ENCODE results near the gene PHF12. TPM values are rescaled to one million over a fixed set of nuclear protein-coding genes. Genes with fewer than 3 reads are reported as not detected.
A peak's percentile ranks its signal among the peaks of the same experiment; 100 is the strongest.

Gene PHF12
- total and polyA plus RNA-seq, 2 experiments from 2014 or later: 19.7 to 41.0 TPM

DNA sequence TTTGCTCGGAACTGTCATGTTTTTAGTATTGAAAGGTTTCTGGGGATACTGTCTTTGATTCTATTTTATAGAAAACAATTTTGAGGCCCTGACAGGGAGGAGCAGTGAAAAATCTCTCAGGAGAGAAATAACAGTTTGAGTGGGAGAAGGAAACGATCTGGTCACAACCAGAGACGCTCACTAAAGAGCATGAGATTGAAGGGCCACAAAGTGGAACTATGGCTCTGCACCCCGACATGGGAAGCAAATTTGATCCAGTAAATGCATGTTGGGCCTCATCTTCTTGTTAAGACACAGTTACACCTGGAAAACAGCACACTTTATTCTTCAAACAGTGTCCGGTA is 96.0 kb downstream of the PHF12 start:
- Histone ChIP-seq H3K4me3 (peak overlapping the region; percentile 70), H3K9me2 (ENCODE audit: insufficient read depth) (no peaks in the 10 kb centered on the region), H3K27me3 (ENCODE audit: insufficient read depth) (no peaks in the 10 kb centered on the region), H3K79me2 (replicated peaks; ENCODE audit: insufficient read depth) (peaks cover 13% of the 10 kb centered on the region), H3F3A (replicated peaks; ENCODE audit: low read depth) (0 out of 2 replicates have a peak, but pooled peaks cover 7% of the 10 kb centered on the region), H3K4me2 (peak overlapping the region; percentile 92), H3K4me1 (ENCODE audit: insufficient read depth) (peaks cover 4% of the 10 kb centered on the region), H3K36me3 (ENCODE audit: insufficient read depth) (peaks cover 7% of the 10 kb centered on the region), H2AFZ (peak overlapping the region; percentile 65), H3K27ac (ENCODE audit: low read depth) (peak overlapping the region; percentile 15; the same call in 1 of the 2 replicates), H4K20me1 (replicated peaks; ENCODE audit: insufficient read depth) (no peaks in the 10 kb centered on the region)
- Mint-ChIP-seq H3K27me3 (ENCODE audit: insufficient read depth, low read depth, poor library complexity) (peaks cover 12% of the 10 kb centered on the region), H3K4me3 (peak overlapping the region; percentile 93), H3K9me3 (no peaks in the 10 kb centered on the region), H3K27ac (peak overlapping the region; percentile 89), H3K36me3 (ENCODE audit: low read depth) (peaks cover 35% of the 10 kb centered on the region), H3K4me1 (peaks cover 2% of the 10 kb centered on the region; the same call in 2 of the 3 replicates)
- ATAC-seq: no peak
- DNase-seq (ENCODE audit: low spot score): no peak
- TF ChIP-seq, protein P1, sequence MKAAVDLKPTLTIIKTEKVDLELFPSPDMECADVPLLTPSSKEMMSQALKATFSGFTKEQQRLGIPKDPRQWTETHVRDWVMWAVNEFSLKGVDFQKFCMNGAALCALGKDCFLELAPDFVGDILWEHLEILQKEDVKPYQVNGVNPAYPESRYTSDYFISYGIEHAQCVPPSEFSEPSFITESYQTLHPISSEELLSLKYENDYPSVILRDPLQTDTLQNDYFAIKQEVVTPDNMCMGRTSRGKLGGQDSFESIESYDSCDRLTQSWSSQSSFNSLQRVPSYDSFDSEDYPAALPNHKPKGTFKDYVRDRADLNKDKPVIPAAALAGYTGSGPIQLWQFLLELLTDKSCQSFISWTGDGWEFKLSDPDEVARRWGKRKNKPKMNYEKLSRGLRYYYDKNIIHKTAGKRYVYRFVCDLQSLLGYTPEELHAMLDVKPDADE (IDR thresholded peaks at IDR 0.05): no peak
- TF ChIP-seq, protein P2, sequence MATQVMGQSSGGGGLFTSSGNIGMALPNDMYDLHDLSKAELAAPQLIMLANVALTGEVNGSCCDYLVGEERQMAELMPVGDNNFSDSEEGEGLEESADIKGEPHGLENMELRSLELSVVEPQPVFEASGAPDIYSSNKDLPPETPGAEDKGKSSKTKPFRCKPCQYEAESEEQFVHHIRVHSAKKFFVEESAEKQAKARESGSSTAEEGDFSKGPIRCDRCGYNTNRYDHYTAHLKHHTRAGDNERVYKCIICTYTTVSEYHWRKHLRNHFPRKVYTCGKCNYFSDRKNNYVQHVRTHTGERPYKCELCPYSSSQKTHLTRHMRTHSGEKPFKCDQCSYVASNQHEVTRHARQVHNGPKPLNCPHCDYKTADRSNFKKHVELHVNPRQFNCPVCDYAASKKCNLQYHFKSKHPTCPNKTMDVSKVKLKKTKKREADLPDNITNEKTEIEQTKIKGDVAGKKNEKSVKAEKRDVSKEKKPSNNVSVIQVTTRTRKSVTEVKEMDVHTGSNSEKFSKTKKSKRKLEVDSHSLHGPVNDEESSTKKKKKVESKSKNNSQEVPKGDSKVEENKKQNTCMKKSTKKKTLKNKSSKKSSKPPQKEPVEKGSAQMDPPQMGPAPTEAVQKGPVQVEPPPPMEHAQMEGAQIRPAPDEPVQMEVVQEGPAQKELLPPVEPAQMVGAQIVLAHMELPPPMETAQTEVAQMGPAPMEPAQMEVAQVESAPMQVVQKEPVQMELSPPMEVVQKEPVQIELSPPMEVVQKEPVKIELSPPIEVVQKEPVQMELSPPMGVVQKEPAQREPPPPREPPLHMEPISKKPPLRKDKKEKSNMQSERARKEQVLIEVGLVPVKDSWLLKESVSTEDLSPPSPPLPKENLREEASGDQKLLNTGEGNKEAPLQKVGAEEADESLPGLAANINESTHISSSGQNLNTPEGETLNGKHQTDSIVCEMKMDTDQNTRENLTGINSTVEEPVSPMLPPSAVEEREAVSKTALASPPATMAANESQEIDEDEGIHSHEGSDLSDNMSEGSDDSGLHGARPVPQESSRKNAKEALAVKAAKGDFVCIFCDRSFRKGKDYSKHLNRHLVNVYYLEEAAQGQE (IDR thresholded peaks at IDR 0.05; ENCODE audit: unreplicated experiment): no peak

MicroRNAs encoded within 50 kb of the gene (microRNA counts, 767-probe panel; counts per million panel counts)
- microRNA hsa-miR-144-3p: 9,138 counts per million, percentile 64 among the panel's probes with 10 or more counts
- not detected for microRNA hsa-miR-451a

Small RNA genes within 50 kb of the gene (microRNA-seq; reads per million reads assigned to microRNA genes)
- not detected for gene MIR451B

Other genes starting within 250 kb of the PHF12 start
- gene PROCA1, start 239.6 kb downstream of the PHF12 start, total RNA-seq (2014; rRNA removed; shearing (Covaris generic)): 10.0 and 11.3 TPM in 2 replicates
- gene PROCA1, start 239.6 kb downstream of the PHF12 start, polyA plus RNA-seq (2016; fragmentation: Nextera tagmentation; extraction: Ambion mirVana): 14.4 and 14.9 TPM in 2 replicates
- 381 and 394 TPM in 2 replicates for gene RAB34, start 233.7 kb downstream of the PHF12 start, total RNA-seq (2014; rRNA removed; shearing (Covaris generic))
- gene RAB34, start 233.7 kb downstream of the PHF12 start, polyA plus RNA-seq (2016; fragmentation: Nextera tagmentation; extraction: Ambion mirVana): 174 and 184 TPM in 2 replicates
- gene RPL23A, start 231.5 kb downstream of the PHF12 start, total RNA-seq (2014; rRNA removed; shearing (Covaris generic)): 592 and 656 TPM in 2 replicates
- gene RPL23A, start 231.5 kb downstream of the PHF12 start, polyA plus RNA-seq (2016; fragmentation: Nextera tagmentation; extraction: Ambion mirVana): 1,994 and 2,198 TPM in 2 replicates
- gene TLCD1, start 225.3 kb downstream of the PHF12 start, total RNA-seq (2014; rRNA removed; shearing (Covaris generic)): 16.9 and 26.5 TPM in 2 replicates
- 47.0 and 47.7 TPM in 2 replicates for gene TLCD1, start 225.3 kb downstream of the PHF12 start, polyA plus RNA-seq (2016; fragmentation: Nextera tagmentation; extraction: Ambion mirVana)
- gene NEK8, start 222.7 kb downstream of the PHF12 start, total RNA-seq (2014; rRNA removed; shearing (Covaris generic)): 13.2 and 14.9 TPM in 2 replicates
- gene NEK8, start 222.7 kb downstream of the PHF12 start, polyA plus RNA-seq (2016; fragmentation: Nextera tagmentation; extraction: Ambion mirVana): 8.9 and 10.0 TPM in 2 replicates
- gene TRAF4, start 207.5 kb downstream of the PHF12 start, total RNA-seq (2014; rRNA removed; shearing (Covaris generic)): 117 and 152 TPM in 2 replicates
- gene TRAF4, start 207.5 kb downstream of the PHF12 start, polyA plus RNA-seq (2016; fragmentation: Nextera tagmentation; extraction: Ambion mirVana): 59.0 and 63.5 TPM in 2 replicates
- gene FAM222B, start 108.7 kb downstream of the PHF12 start, total RNA-seq (2014; rRNA removed; shearing (Covaris generic)): 78.5 and 87.3 TPM in 2 replicates
- 61.8 and 63.7 TPM in 2 replicates for gene FAM222B, start 108.7 kb downstream of the PHF12 start, polyA plus RNA-seq (2016; fragmentation: Nextera tagmentation; extraction: Ambion mirVana)
- gene ERAL1, start 96.5 kb downstream of the PHF12 start, total RNA-seq (2014; rRNA removed; shearing (Covaris generic)): 118 and 121 TPM in 2 replicates
- gene ERAL1, start 96.5 kb downstream of the PHF12 start, polyA plus RNA-seq (2016; fragmentation: Nextera tagmentation; extraction: Ambion mirVana): 77.1 and 77.5 TPM in 2 replicates
- 66.1 and 66.3 TPM in 2 replicates for gene FLOT2, start 53.8 kb downstream of the PHF12 start, total RNA-seq (2014; rRNA removed; shearing (Covaris generic))
- gene FLOT2, start 53.8 kb downstream of the PHF12 start, polyA plus RNA-seq (2016; fragmentation: Nextera tagmentation; extraction: Ambion mirVana): 49.8 and 51.0 TPM in 2 replicates
- 31.3 and 34.2 TPM in 2 replicates for gene DHRS13, start 48.4 kb downstream of the PHF12 start, total RNA-seq (2014; rRNA removed; shearing (Covaris generic))
- 5.4 and 7.0 TPM in 2 replicates for gene DHRS13, start 48.4 kb downstream of the PHF12 start, polyA plus RNA-seq (2016; fragmentation: Nextera tagmentation; extraction: Ambion mirVana)
- 3.1 and 6.5 TPM in 2 replicates for gene SEZ6, start 54.5 kb upstream of the PHF12 start, total RNA-seq (2014; rRNA removed; shearing (Covaris generic))
- gene SEZ6, start 54.5 kb upstream of the PHF12 start, polyA plus RNA-seq (2016; fragmentation: Nextera tagmentation; extraction: Ambion mirVana): 1.0 TPM in 2 replicates
- gene PIPOX, start 91.6 kb upstream of the PHF12 start, total RNA-seq (2014; rRNA removed; shearing (Covaris generic)): 34.6 and 42.8 TPM in 2 replicates
- gene PIPOX, start 91.6 kb upstream of the PHF12 start, polyA plus RNA-seq (2016; fragmentation: Nextera tagmentation; extraction: Ambion mirVana): 22.2 and 22.6 TPM in 2 replicates
- gene MYO18A, start 228.9 kb upstream of the PHF12 start, total RNA-seq (2014; rRNA removed; shearing (Covaris generic)): 23.9 and 37.5 TPM in 2 replicates
- 16.7 and 18.3 TPM in 2 replicates for gene MYO18A, start 228.9 kb upstream of the PHF12 start, polyA plus RNA-seq (2016; fragmentation: Nextera tagmentation; extraction: Ambion mirVana)

Measured in GM23338 (cell line).